HG03521 (cell line): ENCODE results near the gene CELF2.
A peak's percentile ranks its signal among the peaks of the same experiment; 100 is the strongest.

ENCODE experiments used
- ATAC-seq: cut with Tn5 transposase; IDR thresholded peaks from one replicate; pipeline ENCODE4 v1.9.1; 2021; ENCODE audit warnings: mild to moderate bottlenecking, moderate library complexity; ENCODE audit not compliant: unreplicated experiment

CELF2 gene

GRCh38 chr10:11192304-11193000 is 174.8 kb downstream of the CELF2 start:
- no peak for ATAC-seq

- no peak for ATAC-seq
These were observed 175.4 kb downstream of the CELF2 start for GRCh38 chr10:11193001-11193551.

GRCh38 chr10:11194859-11195586 is 177.4 kb downstream of the CELF2 start:
- no peak for ATAC-seq

- no peak for ATAC-seq
These were observed 178.0 kb downstream of the CELF2 start for GRCh38 chr10:11195623-11196022.

GRCh38 chr10:11197266-11197712 is 179.6 kb downstream of the CELF2 start:
- peak; percentile 67 for ATAC-seq

- no peak for ATAC-seq
These were observed 180.2 kb downstream of the CELF2 start for GRCh38 chr10:11197878-11198277.

GRCh38 chr10:11201911-11202310 is 184.2 kb downstream of the CELF2 start:
- ATAC-seq: no peak

- no peak for ATAC-seq
These were observed 186.8 kb downstream of the CELF2 start for GRCh38 chr10:11204351-11204942.

- no peak for ATAC-seq
These were observed 187.5 kb downstream of the CELF2 start for GRCh38 chr10:11205030-11205772.

GRCh38 chr10:11206676-11207559 is 189.2 kb downstream of the CELF2 start:
- ATAC-seq: no peak

- ATAC-seq: no peak
These were observed 189.8 kb downstream of the CELF2 start for GRCh38 chr10:11207560-11207844.

GRCh38 chr10:11208243-11208642 is 190.6 kb downstream of the CELF2 start:
- no peak for ATAC-seq

GRCh38 chr10:11208908-11209829 is 191.5 kb downstream of the CELF2 start:
- peak; percentile 39 for ATAC-seq

GRCh38 chr10:11209830-11210181 is 192.1 kb downstream of the CELF2 start:
- ATAC-seq: peak; percentile 21

- ATAC-seq: no peak
These were observed 192.7 kb downstream of the CELF2 start for GRCh38 chr10:11210211-11210922.

- no peak for ATAC-seq
These were observed 194.8 kb downstream of the CELF2 start for GRCh38 chr10:11212288-11213085.

GRCh38 chr10:11213137-11213536 is 195.5 kb downstream of the CELF2 start:
- no peak for ATAC-seq

GRCh38 chr10:11214407-11214806 is 196.7 kb downstream of the CELF2 start:
- no peak for ATAC-seq
